HG03439 (cell line): ENCODE measurements around the gene GRIN2A.

Experiments used
- ATAC-seq: cut with Tn5 transposase; IDR thresholded peaks from one replicate; pipeline ENCODE4 v1.9.1; 2021; ENCODE audit warnings: mild to moderate bottlenecking, moderate library complexity; ENCODE audit not compliant: unreplicated experiment

Gene GRIN2A

DNA sequence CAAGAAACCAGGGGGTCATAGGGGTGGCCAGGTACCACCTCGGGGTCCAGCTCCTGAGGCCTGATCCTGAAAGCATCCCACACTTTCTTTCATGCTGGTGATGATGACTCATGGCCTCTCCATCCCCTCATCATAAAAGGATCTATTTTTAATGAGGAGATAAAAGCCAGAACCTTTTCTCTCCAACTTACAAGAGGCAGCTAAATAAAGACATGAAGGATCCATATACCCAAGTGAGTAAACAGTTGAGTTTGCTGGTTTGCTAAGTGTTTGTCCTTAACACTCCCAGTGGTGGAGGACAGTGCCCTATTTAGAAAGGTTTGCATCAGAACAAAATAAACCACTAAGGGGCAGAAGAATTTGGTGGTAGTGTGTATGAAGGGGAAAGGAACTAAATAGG lies 383.8 kb downstream of the GRIN2A start:
- no peak for ATAC-seq

- no peak for ATAC-seq
These were observed 384.9 kb downstream of the GRIN2A start for GRCh38 chr16:9797306-9797705.

GRCh38 chr16:9793623-9794022 lies 388.6 kb downstream of the GRIN2A start:
- no peak for ATAC-seq

DNA sequence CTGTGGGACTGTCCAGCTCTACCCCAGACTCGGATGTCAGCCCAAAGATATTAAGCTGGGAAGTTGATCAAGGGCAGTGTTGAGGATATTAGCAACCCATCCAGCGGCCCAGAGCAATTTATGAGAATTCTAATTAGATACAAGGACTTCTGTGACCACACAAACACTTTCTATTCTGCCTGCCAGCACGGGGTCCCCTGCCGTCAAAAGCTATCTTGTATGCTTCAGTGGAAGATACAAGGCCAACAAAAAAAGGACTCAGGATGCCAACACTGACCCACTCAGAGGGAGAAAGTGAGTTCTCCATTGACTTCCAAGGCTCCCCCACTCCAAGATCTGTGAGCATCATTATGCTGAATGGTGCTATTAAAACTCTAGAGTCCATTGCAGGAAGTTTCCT lies 390.7 kb downstream of the GRIN2A start:
- no peak for ATAC-seq

- no peak for ATAC-seq
These were observed 392.0 kb downstream of the GRIN2A start for GRCh38 chr16:9790199-9790598.

DNA sequence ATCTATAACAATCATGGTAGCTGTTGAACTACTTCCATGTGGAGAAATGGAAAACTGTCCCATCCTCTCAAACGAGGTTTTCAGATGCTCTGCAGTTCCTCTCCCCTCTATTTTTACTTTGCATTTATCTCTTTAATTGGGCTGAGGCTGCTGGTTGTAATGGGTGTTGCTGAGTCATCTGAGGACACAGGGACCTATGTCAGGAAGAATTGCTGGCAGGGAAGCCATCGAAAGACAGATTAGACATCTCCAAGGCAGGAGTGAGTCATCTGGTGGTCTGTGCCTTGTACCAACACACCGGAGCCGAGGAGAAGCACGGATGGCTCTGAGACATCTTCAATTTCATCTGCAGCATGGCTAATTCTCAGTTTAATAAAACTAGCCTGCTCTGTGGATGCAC lies 394.5 kb downstream of the GRIN2A start:
- ATAC-seq = no peak

- ATAC-seq = no peak
These were observed 401.4 kb downstream of the GRIN2A start for GRCh38 chr16:9780831-9781230.

- ATAC-seq = no peak
These were observed 403.4 kb downstream of the GRIN2A start for GRCh38 chr16:9778849-9779248.

DNA sequence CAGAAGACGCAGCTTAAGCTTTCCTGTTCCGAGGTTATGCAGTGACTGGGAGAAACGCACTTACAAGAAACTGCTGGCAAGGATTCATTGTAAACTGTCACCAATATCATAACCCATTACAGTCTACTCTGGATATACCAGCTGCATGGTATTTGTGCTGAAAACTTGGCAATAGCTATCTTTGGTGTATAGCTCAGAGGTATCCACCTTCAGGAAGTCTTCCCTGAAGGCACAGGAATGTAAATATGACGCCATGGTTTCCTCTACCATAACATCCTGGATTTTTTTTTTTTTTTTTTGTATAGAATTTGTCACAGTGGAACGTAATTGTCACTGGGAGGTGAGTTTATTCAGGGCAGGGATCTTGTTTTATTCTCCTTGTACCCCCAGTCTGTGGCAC lies 406.2 kb downstream of the GRIN2A start:
- no peak for ATAC-seq

DNA sequence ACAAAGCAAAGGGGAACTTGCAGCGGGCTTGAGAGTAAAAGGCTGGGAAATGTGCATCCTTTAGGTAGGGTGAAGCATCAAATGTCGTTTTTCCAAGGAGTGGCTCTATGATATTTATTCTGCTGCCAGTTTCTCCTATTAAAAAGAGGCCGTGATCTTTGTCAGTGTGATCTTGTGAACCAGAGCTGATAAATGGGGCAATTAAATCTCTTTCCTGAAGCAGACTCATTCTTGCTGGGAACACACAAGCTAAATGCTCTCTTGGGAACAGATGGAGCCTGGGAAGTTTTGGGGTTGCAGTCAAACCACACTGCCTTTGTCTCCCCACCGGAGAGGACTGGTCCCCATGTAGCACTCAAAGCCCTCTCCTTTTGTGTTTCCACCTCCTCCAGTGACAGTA lies 408.9 kb downstream of the GRIN2A start:
- ATAC-seq = no peak

DNA sequence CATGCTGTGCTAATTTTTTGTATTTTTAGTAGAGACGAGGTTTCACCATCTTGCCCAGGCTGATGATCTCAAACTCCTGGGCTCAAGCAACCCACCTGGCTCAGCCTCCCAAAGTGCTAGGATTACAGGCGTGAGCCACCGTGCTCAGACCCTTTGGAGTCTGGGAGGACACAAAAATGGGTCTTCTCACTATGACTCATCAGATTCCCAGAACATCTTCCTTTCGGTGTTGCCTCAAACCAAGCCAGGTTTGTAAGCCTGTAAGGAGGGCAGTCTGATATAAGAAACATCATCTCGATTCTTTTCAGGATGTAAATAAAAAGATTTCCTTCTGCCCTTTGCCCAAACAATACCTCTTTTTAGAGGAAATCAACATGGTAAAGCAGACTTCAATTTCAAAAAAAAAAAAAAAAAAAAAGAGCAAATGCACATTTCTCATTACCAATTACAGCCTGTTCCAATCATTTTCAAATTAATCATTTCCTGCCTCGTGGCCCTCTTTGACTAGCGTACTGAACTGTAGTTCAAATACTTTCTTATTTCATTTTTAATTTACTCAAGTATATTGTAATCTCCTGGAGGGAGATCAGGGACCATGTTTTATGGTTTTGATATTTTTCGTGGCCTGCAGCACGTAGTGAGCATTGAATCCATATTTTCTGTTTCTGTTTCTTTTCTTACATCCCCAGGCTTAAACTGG lies 409.6 kb downstream of the GRIN2A start:
- no peak for ATAC-seq

GRCh38 chr16:9766891-9767290 lies 415.3 kb downstream of the GRIN2A start:
- ATAC-seq = no peak

GRCh38 chr16:9763505-9763904 lies 418.7 kb downstream of the GRIN2A start:
- ATAC-seq = no peak

GRCh38 chr16:9761870-9762269 lies 420.4 kb downstream of the GRIN2A start:
- ATAC-seq = no peak

- ATAC-seq = no peak
These were observed 424.5 kb downstream of the GRIN2A start for GRCh38 chr16:9757687-9758086.

GRCh38 chr16:9756434-9756833 lies 425.8 kb downstream of the GRIN2A start:
- no peak for ATAC-seq

DNA sequence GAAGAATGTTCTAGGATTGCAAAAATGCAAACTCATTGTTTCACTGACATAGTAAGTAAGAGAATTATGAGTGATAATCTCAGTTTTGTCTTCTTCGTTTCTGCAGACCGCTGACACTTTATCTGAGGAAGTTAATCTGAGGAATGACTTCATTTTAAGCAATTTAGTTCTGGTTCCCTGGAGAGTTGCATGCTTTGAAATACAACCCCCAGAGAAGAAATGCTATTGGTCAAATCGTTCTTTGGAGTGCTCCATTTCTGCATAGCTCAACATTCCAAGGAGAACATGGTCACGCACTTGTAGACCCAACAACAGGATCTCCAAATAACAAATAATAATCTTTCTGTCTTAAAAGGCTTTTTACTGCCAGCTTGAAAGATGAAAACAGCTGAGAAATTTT lies 427.1 kb downstream of the GRIN2A start:
- no peak for ATAC-seq

- ATAC-seq = no peak
These were observed 440.5 kb downstream of the GRIN2A start for GRCh38 chr16:9741776-9742175.

- no peak for ATAC-seq
These were observed 442.9 kb downstream of the GRIN2A start for GRCh38 chr16:9739301-9739700.

DNA sequence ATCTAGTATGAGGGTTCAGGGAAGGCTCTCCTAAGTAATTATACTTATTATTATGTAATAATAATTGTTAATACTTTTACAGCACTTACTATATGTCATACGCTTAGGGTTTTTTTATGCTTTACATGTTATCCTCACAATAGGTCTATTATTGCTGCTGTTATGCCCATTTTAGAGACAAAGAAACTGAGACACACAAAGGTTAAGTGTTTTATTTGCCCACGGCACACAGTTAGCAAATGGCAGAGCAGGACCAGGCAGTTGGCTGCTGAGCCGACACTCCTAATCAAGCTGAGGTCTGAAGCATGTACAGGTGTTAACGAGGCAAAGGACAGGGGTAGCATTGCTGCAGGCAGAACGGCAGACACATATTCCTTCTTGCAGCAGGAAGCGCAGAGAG lies 443.5 kb downstream of the GRIN2A start:
- no peak for ATAC-seq

DNA sequence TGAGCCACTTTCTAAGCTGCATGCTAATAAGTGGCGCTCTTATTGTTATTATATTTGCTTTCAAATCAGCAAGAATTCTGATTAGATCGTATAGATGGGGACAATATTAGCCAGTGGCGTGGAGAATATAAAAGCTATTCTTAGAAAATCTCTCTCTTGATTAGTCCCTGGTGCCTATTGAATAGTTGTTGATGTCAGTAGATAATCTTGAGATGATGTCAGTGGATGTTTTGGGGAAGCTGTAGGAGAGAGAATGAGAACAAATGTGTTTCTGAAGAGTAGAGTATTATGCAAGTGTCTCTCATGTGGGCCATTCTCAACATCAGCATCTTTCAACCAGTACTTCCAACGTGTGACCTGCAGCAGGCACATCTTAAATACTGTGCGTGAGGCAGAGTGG lies 445.7 kb downstream of the GRIN2A start:
- no peak for ATAC-seq

- ATAC-seq = no peak
These were observed 459.1 kb downstream of the GRIN2A start for GRCh38 chr16:9723136-9723535.

- no peak for ATAC-seq
These were observed 468.3 kb downstream of the GRIN2A start for GRCh38 chr16:9713907-9714306.
